Chondrocyte (in vitro differentiated cells): ENCODE data around the gene ADAMTS3. TPM values are rescaled to one million over a fixed set of nuclear protein-coding genes. Genes with fewer than 3 reads are reported as not detected.

Experiments used
- DNase-seq: peaks from one replicate; pipeline ENCODE4 v3.0.0; 2021; ENCODE audit warnings: mixed read lengths, low spot score
- H3K27ac Mint-ChIP-seq: one replicate; pipeline ENCODE4 v1.8.0; 2021; ENCODE audit warnings: mild to moderate bottlenecking, moderate library complexity, mixed read lengths; ENCODE audit not compliant: unreplicated experiment
- H3K27me3 Mint-ChIP-seq: 2 replicates; pipeline ENCODE4 v1.8.0; 2021; ENCODE audit warnings: low read depth, mixed read lengths
- H3K36me3 Mint-ChIP-seq: 2 replicates; pipeline ENCODE4 v1.8.0; 2021; ENCODE audit warnings: low read depth, mixed read lengths
- H3K4me1 Mint-ChIP-seq: 2 replicates; pipeline ENCODE4 v1.8.0; 2021; ENCODE audit warnings: low read depth, mild to moderate bottlenecking, mixed read lengths
- H3K4me3 Mint-ChIP-seq: one replicate; pipeline ENCODE4 v1.8.0; 2021; ENCODE audit warnings: mild to moderate bottlenecking, moderate library complexity, mixed read lengths; ENCODE audit not compliant: unreplicated experiment
- H3K9me3 Mint-ChIP-seq: 2 replicates; pipeline ENCODE4 v1.8.0; 2021; ENCODE audit warnings: low read depth, mixed read lengths
- total RNA-seq: library from RNA; stranded (reverse); gene quantifications from 3 replicates; pipeline ENCODE4 v1.2.1, GENCODE V29; 2021
- TF ChIP-seq, protein P1 (sequence below): fragments of 200-600 bp; sonication (generic); IDR thresholded peaks from 2 replicates; pipeline ENCODE4 v1.5.0; 2021; ENCODE audit warnings: antibody characterized with exemption, mild to moderate bottlenecking, moderate library complexity

The ADAMTS3 gene
- total RNA-seq, 1 donor from 2014 or later, result 0.60 TPM

DNA sequence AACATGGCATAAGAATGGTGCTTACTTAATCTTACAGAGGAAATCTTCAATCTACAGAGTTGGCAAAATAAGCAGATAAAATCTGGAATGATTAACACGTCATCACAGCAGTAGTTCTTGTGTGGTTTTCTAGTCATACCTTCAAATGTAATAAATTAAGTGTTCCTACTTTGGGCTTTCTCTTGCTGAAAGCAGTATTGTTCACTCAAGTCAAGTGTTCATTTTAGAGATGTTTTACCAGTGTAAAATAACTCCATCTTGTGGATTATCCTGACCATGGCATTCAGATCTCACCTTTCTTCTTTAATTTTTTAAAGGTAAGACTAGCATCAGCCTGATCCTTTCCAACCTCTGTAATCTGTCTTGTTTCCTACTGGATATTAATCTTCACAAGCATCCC is 72.9 kb downstream of the ADAMTS3 start:
- Mint-ChIP-seq H3K27ac (no peak overlapping the region), H3K9me3 (peaks cover 26% of the 10 kb centered on the region), H3K4me3 (no peak overlapping the region), H3K4me1 (peaks cover under 1% of the 10 kb centered on the region), H3K36me3 (peaks cover 9% of the 10 kb centered on the region), H3K27me3 (peaks cover 7% of the 10 kb centered on the region)
- TF ChIP-seq, protein P1, sequence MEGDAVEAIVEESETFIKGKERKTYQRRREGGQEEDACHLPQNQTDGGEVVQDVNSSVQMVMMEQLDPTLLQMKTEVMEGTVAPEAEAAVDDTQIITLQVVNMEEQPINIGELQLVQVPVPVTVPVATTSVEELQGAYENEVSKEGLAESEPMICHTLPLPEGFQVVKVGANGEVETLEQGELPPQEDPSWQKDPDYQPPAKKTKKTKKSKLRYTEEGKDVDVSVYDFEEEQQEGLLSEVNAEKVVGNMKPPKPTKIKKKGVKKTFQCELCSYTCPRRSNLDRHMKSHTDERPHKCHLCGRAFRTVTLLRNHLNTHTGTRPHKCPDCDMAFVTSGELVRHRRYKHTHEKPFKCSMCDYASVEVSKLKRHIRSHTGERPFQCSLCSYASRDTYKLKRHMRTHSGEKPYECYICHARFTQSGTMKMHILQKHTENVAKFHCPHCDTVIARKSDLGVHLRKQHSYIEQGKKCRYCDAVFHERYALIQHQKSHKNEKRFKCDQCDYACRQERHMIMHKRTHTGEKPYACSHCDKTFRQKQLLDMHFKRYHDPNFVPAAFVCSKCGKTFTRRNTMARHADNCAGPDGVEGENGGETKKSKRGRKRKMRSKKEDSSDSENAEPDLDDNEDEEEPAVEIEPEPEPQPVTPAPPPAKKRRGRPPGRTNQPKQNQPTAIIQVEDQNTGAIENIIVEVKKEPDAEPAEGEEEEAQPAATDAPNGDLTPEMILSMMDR, result peak; percentile 66
- DNase-seq, result no peak

DNA sequence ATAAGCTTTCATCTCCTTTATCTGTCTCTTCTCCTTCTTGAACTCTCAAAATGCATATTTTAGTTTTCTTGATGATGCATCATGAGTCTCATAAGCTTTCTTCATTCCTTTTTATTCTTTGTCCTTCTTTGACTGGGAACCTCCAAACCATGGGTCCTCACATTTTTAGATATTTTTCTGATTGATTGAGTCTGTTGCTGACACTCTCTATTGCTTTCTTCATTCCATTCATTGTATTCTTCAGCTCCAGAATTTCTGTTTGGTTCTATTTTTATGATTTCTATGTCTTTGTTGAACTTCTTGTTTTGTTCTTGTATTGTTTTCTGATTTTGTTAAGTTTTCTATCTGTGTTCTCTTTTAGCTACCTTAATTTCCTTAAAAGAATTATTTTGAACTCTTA is 74.9 kb downstream of the ADAMTS3 start:
- no peak for DNase-seq
- Mint-ChIP-seq H3K27ac (no peak overlapping the region), H3K9me3 (peaks cover 8% of the 10 kb centered on the region), H3K27me3 (peaks cover 5% of the 10 kb centered on the region), H3K4me3 (no peak overlapping the region), H3K4me1 (peaks cover 17% of the 10 kb centered on the region), H3K36me3 (peaks cover 4% of the 10 kb centered on the region)
- TF ChIP-seq, protein P1, result no peak

- peak overlapping the region; percentile 86 for H3K27ac Mint-ChIP-seq
- H3K9me3 Mint-ChIP-seq, result peaks cover 4% of the 10 kb centered on the region
- TF ChIP-seq, protein P1, result no peak
- H3K4me3 Mint-ChIP-seq, result no peak overlapping the region
- H3K4me1 Mint-ChIP-seq, result peaks cover 23% of the 10 kb centered on the region
- peaks cover 5% of the 10 kb centered on the region for H3K27me3 Mint-ChIP-seq
- DNase-seq, result no peak
- H3K36me3 Mint-ChIP-seq, result peaks cover 3% of the 10 kb centered on the region
These were observed 79.8 kb downstream of the ADAMTS3 start for GRCh38 chr4:72489267-72489666.

- TF ChIP-seq, protein P1, result no peak
- Mint-ChIP-seq H3K27ac (no peak overlapping the region), H3K27me3 (peaks cover 2% of the 10 kb centered on the region), H3K4me3 (no peak overlapping the region), H3K36me3 (no peaks in the 10 kb centered on the region), H3K4me1 (peaks cover 23% of the 10 kb centered on the region), H3K9me3 (peaks cover 3% of the 10 kb centered on the region)
- no peak for DNase-seq
These were observed 82.0 kb downstream of the ADAMTS3 start for GRCh38 chr4:72486991-72487390.

DNA sequence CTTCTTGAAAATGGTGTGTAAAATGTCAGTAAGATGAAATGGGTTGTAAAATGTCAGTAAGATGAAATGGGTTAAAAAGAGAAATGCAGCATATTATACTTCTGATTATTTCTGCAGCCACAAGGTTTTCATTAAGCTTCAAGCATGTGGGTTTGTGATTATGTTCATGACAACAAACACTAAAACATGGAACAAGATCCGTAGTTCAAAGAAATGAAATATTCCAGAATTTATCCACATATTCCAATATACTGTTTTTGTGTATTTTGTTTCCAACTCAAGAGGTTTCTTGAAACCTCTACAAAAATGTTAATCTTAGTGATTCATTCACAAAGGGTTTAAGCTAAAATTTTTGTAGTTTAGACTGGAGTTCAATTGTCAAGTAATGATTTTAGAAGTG is 84.0 kb downstream of the ADAMTS3 start:
- DNase-seq, result no peak
- H3K4me3 Mint-ChIP-seq, result no peak overlapping the region
- H3K9me3 Mint-ChIP-seq, result peaks cover 3% of the 10 kb centered on the region
- no peaks in the 10 kb centered on the region for H3K36me3 Mint-ChIP-seq
- no peak overlapping the region for H3K27ac Mint-ChIP-seq
- peaks cover 11% of the 10 kb centered on the region for H3K4me1 Mint-ChIP-seq
- peaks cover 2% of the 10 kb centered on the region for H3K27me3 Mint-ChIP-seq
- TF ChIP-seq, protein P1, result no peak
